Astrocyte of the cerebellum (primary cell): Measurements from ENCODE around the gene IL19.

Experiments used
- DNase-seq: peaks from one replicate; pipeline ENCODE4 v3.0.0-alpha.2; 2011; ENCODE audit warnings: low read depth
- H3K4me3 ChIP-seq: 2 replicates; pipeline ENCODE4 v1.5.1; 2011; ENCODE audit warnings: mild to moderate bottlenecking, low read depth, low read length, moderate library complexity
- in situ Hi-C: cut with HindIII; loops from 2 replicates; pipeline ENCODE4 v1.10.0; 2017; ENCODE audit warnings: low sequenced_read_pairs
- TF ChIP-seq, protein P1 (sequence below): IDR thresholded peaks from 2 replicates; pipeline ENCODE4 v1.5.1; 2012; ENCODE audit warnings: low read length, low read depth, moderate library complexity, mild to moderate bottlenecking; ENCODE audit errors: missing control alignments

IL19 gene

DNA sequence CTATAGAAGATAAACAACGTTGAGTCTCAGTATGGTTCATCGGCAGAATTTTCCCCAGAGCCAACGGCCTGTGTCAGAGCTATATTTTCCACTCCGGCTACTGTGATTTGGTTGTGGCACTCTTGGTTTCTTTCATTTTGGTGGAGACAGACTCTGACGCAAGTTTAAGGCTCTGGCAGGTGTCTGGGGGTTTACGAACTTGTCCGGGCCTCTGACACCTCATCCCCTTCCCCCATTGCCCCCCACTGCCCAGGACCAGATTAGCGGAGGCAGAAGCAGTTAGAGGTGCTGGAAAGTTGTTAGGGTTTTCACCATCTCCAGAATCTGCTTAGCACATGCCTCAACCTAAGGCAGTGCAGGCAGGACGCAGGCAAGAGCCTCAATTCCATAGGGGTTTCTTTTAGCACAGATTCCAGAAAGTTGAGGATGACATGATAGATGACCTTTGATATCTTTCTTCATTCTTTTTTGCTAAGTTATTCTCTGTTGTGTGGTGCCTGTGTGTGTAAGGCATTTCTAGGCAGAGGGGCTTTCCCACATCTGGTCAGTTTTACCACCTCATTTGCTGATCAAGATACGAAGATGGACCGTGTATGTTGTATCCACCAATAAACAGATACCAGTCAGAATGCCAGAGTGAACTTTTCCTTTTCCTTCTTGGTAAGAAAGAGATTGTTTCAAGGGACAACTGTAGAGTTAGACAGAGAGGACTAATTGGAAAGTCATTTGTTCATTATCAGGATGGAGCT, 20.1 kb downstream of the IL19 start:
- no peak for DNase-seq
- H3K4me3 ChIP-seq = no peak overlapping the region
- in situ Hi-C loops = no loop called here
- TF ChIP-seq, protein P1, sequence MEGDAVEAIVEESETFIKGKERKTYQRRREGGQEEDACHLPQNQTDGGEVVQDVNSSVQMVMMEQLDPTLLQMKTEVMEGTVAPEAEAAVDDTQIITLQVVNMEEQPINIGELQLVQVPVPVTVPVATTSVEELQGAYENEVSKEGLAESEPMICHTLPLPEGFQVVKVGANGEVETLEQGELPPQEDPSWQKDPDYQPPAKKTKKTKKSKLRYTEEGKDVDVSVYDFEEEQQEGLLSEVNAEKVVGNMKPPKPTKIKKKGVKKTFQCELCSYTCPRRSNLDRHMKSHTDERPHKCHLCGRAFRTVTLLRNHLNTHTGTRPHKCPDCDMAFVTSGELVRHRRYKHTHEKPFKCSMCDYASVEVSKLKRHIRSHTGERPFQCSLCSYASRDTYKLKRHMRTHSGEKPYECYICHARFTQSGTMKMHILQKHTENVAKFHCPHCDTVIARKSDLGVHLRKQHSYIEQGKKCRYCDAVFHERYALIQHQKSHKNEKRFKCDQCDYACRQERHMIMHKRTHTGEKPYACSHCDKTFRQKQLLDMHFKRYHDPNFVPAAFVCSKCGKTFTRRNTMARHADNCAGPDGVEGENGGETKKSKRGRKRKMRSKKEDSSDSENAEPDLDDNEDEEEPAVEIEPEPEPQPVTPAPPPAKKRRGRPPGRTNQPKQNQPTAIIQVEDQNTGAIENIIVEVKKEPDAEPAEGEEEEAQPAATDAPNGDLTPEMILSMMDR = no peak

GRCh38 chr1:206792939-206793607, 22.5 kb downstream of the IL19 start:
- TF ChIP-seq, protein P1 = no peak
- no peak for DNase-seq
- in situ Hi-C loops = no loop called here
- no peak overlapping the region for H3K4me3 ChIP-seq

DNA sequence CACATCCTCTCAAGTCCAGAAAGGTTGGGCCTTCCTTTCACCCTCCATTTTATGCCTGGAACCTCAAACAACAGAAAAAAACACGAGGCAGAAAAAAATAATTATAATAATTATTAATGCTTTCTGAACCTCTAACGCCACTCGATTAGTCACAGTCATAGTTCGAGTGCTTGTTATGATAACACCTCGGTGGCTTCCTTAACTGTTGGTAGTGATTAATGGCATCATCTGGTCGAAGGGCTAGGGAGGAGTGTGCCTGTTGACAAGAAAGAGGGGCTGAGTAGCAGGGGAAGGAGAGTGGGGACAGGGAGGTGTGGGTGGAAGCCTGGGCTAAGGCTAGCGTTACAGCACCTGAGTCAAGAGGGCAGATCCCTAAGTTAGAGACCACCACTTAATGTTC, 23.0 kb downstream of the IL19 start:
- no peak for DNase-seq
- TF ChIP-seq, protein P1 = no peak
- in situ Hi-C loops = no loop called here

DNA sequence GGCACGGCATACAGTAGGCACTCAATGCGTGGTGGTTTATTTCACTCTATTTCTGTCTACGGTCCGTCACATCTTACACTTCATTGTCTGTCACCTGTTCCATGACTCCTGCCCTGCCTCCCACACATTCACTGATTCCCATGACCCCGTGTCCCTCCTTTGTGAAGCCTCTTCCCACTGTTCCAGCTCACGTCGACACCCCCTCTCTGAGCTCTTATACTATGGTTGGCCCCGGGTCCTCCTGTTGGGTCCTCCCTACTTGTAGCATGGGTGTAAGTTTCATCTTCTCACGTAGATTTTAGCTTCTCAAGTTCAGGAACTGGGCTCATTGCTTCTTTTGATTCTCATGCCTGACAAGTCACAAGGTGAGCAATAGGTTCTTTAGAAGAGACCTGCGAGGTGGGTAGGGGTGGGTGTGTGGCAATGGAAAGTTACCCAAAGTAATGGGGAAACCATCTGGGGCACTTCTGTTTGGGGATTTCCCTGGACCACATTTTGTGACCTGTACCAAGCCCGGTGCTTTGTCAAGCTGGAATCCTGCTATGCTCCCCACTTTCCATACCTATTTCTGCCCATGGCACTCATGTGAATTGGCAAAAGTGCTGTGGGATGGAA, 23.8 kb downstream of the IL19 start:
- in situ Hi-C loops = no loop called here
- TF ChIP-seq, protein P1 = no peak
- H3K4me3 ChIP-seq = no peak overlapping the region
- no peak for DNase-seq

More for the DNA sequence above, 23.0 kb downstream of the IL19 start:
- H3K4me3 ChIP-seq = no peak overlapping the region

- TF ChIP-seq, protein P1 = no peak
- in situ Hi-C loops = no loop called here
- no peak overlapping the region for H3K4me3 ChIP-seq
- no peak for DNase-seq
Observed at GRCh38 chr1:206796116-206796515, 25.5 kb downstream of the IL19 start.

DNA sequence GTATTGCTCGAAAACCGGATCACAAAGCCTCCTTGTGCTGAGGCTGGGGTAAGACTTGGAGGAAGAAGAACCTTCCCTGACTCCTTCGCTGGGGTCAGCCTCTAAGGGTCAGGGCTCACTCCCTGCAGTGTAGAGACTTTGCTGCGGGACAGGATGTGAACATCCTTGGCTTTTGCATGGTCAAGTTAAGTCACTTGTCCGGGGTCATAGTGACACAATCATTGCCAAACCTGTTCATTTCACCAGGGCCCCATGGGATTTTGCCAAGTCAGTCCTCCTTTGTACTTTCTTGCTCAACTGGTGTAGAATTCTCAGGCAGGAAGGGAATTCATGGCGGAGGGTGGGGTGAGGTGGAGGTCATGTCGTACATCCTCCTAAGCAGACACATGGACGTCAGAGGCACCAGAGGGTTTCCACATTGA, 26.4 kb downstream of the IL19 start:
- no peak for DNase-seq
- in situ Hi-C loops = no loop called here
- no peak overlapping the region for H3K4me3 ChIP-seq
- TF ChIP-seq, protein P1 = no peak
